Measurements from ENCODE around the gene DMRT2.

Gene DMRT2

DNA sequence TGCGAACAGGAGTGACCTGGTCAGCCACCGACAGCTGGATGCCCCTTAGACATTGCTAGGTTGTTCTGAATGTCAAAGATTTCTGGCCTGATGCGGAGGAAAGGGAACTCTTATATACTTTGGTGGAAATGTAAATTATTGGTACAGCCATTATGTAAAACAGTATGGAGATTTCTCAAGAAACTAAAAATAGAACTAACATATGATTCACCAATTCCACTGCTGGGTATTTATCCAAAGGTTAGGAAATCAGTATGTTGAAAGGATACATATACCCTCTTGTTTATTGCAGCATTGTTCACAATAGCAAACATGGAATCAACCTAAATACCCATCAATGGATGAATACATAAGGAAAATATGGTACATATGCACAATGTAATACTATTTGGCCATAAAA is 41.9 kb upstream of the DMRT2 start:
- no peak for DNase-seq (ENCODE audit: extremely low read depth, insufficient read length)
- TF ChIP-seq, protein P1, sequence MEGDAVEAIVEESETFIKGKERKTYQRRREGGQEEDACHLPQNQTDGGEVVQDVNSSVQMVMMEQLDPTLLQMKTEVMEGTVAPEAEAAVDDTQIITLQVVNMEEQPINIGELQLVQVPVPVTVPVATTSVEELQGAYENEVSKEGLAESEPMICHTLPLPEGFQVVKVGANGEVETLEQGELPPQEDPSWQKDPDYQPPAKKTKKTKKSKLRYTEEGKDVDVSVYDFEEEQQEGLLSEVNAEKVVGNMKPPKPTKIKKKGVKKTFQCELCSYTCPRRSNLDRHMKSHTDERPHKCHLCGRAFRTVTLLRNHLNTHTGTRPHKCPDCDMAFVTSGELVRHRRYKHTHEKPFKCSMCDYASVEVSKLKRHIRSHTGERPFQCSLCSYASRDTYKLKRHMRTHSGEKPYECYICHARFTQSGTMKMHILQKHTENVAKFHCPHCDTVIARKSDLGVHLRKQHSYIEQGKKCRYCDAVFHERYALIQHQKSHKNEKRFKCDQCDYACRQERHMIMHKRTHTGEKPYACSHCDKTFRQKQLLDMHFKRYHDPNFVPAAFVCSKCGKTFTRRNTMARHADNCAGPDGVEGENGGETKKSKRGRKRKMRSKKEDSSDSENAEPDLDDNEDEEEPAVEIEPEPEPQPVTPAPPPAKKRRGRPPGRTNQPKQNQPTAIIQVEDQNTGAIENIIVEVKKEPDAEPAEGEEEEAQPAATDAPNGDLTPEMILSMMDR (IDR thresholded peaks at IDR 0.05; ENCODE audit: insufficient read depth, low read length, poor library complexity, severe bottlenecking), result no peak
- Histone ChIP-seq H3K27me3 (replicated peaks; ENCODE audit: control insufficient read depth, insufficient read depth, low read length) (no peaks in the 10 kb centered on the region), H3K4me3 (replicated peaks; ENCODE audit: low read depth, low read length) (no peak overlapping the region), H3K36me3 (ENCODE audit: control insufficient read depth, insufficient read depth, low read length) (no peaks in the 10 kb centered on the region)

DNA sequence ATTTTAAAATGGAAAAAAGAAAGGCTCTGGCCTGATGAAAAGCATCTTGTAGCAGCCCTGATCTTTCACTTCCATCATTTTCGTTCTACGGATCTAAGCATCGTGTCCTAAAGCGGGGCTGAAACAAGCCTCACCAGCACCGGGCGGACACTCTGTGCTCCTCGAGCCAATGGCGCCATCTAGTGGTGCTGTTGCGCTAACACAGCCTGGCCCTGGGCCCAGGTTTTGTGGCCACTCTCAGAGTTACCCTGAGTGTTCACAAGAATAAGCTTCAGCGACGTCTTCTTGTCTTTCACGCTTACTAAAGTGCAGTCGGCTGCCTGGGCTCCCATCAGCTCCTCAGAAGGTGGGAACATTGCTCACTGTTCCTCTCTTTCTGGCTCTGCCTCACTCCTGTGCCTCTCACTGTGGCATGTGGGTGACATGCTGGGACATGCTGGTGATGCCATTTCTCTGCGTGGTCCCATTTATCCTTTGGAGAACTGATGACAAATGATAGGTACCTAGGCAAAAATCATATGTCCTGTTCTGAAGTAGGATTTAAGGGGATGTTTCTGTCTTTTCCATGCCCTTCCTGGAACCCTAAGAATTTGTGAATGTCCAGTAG is 41.0 kb upstream of the DMRT2 start:
- TF ChIP-seq, protein P1 (IDR thresholded peaks at IDR 0.05; ENCODE audit: insufficient read depth, low read length, poor library complexity, severe bottlenecking), result peak; percentile 96
- DNase-seq (ENCODE audit: extremely low read depth, insufficient read length), result peak; percentile 72
- no peak overlapping the region for H3K4me3 ChIP-seq (replicated peaks; ENCODE audit: low read depth, low read length)

DNA sequence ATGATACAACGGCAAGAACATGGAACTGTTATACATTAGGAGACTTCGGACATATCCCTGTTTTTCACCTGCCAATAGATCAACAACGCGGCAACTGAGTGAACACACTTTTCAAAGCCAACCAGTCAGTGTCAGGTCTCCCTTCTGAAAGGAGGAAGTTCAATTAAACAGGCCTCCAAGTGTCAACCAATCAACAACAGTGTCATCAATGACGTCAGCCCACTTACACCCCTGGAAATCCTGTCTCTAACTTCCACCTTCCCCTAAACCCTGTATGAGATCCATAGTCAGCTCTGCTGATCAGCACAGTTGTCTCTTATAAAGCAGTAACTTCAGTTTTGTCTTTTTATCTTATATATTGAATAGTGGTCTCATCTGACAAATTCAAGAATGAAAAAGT is 37.1 kb upstream of the DMRT2 start:
- H3K4me3 ChIP-seq (replicated peaks; ENCODE audit: low read depth, low read length), result no peak overlapping the region
- no peak for DNase-seq (ENCODE audit: extremely low read depth, insufficient read length)
- H3K27me3 ChIP-seq (replicated peaks; ENCODE audit: control insufficient read depth, insufficient read depth, low read length), result no peaks in the 10 kb centered on the region
- no peaks in the 10 kb centered on the region for H3K36me3 ChIP-seq (ENCODE audit: control insufficient read depth, insufficient read depth, low read length)
- TF ChIP-seq, protein P1 (IDR thresholded peaks at IDR 0.05; ENCODE audit: insufficient read depth, low read length, poor library complexity, severe bottlenecking), result no peak

More for the DNA sequence above, 41.0 kb upstream of the DMRT2 start:
- H3K36me3 ChIP-seq (ENCODE audit: control insufficient read depth, insufficient read depth, low read length), result no peaks in the 10 kb centered on the region
- no peaks in the 10 kb centered on the region for H3K27me3 ChIP-seq (replicated peaks; ENCODE audit: control insufficient read depth, insufficient read depth, low read length)

- no peak for DNase-seq (ENCODE audit: extremely low read depth, insufficient read length)
- Histone ChIP-seq H3K36me3 (ENCODE audit: control insufficient read depth, insufficient read depth, low read length) (no peaks in the 10 kb centered on the region), H3K4me3 (replicated peaks; ENCODE audit: low read depth, low read length) (no peak overlapping the region), H3K27me3 (replicated peaks; ENCODE audit: control insufficient read depth, insufficient read depth, low read length) (no peaks in the 10 kb centered on the region)
- TF ChIP-seq, protein P1 (IDR thresholded peaks at IDR 0.05; ENCODE audit: insufficient read depth, low read length, poor library complexity, severe bottlenecking), result no peak
These were observed 35.9 kb upstream of the DMRT2 start for GRCh38 chr9:1014225-1014624.

DNA sequence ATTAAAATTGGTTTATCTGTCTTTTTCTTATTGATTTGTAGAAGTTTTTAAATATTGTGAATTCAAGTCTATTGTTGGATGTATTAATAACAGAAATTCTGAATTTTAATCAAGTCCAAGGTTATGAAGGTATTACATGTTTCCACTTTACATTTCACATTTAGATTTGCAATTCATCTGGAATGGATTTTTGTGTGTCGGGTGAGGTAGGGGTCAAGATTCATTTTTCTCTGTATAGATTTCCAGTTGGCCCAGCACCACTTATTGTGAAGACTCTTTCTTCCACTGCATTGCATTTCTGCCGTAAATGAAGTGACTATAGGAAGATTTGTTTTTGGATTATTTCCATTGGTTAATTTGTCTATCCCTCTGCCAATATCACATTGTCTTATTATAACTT is 35.5 kb upstream of the DMRT2 start:
- H3K27me3 ChIP-seq (replicated peaks; ENCODE audit: control insufficient read depth, insufficient read depth, low read length), result no peaks in the 10 kb centered on the region
- no peaks in the 10 kb centered on the region for H3K36me3 ChIP-seq (ENCODE audit: control insufficient read depth, insufficient read depth, low read length)
- TF ChIP-seq, protein P1 (IDR thresholded peaks at IDR 0.05; ENCODE audit: insufficient read depth, low read length, poor library complexity, severe bottlenecking), result no peak
- H3K4me3 ChIP-seq (replicated peaks; ENCODE audit: low read depth, low read length), result no peak overlapping the region
- no peak for DNase-seq (ENCODE audit: extremely low read depth, insufficient read length)

DNA sequence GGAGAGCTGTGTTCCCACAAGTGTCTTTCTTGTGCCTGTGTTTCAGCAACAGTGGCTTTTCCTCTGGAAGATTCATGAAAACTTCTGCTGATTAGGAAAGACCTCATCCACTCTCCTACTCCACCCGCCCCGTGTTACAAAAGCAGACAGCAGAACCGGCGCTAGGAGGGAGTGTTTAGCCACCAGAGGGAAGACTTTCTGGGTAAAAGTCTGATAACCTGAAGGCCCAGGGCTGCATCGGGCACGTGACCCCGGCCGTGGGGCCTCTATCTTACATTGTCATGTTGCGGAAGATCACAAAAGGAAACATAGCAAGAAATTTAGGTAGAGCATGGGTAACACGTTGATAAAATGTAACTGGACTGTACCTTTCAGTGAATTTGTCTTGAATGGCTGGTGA is 32.0 kb upstream of the DMRT2 start:
- Histone ChIP-seq H3K4me3 (replicated peaks; ENCODE audit: low read depth, low read length) (no peak overlapping the region), H3K27me3 (replicated peaks; ENCODE audit: control insufficient read depth, insufficient read depth, low read length) (peaks cover 1% of the 10 kb centered on the region), H3K36me3 (ENCODE audit: control insufficient read depth, insufficient read depth, low read length) (no peaks in the 10 kb centered on the region)
- TF ChIP-seq, protein P1 (IDR thresholded peaks at IDR 0.05; ENCODE audit: insufficient read depth, low read length, poor library complexity, severe bottlenecking), result peak; percentile 61
- no peak for DNase-seq (ENCODE audit: extremely low read depth, insufficient read length)
